ENCODE measurements around the gene RGS6.

RGS6 gene

GRCh38 chr14:72512281-72512680 lies 580.1 kb downstream of the RGS6 start:
- DNase-seq = no peak

GRCh38 chr14:72512925-72513324 lies 580.7 kb downstream of the RGS6 start:
- no peak for DNase-seq

GRCh38 chr14:72513346-72513745 lies 581.1 kb downstream of the RGS6 start:
- no peak for DNase-seq

GRCh38 chr14:72513965-72514659 lies 581.9 kb downstream of the RGS6 start:
- DNase-seq = peak; percentile 57

- no peak for DNase-seq
These were observed 582.4 kb downstream of the RGS6 start for GRCh38 chr14:72514660-72515025.

- peak; percentile 28 for DNase-seq
These were observed 583.8 kb downstream of the RGS6 start for GRCh38 chr14:72515779-72516770.

GRCh38 chr14:72516936-72517700 lies 584.9 kb downstream of the RGS6 start:
- DNase-seq = peak; percentile 86

- no peak for DNase-seq
These were observed 585.5 kb downstream of the RGS6 start for GRCh38 chr14:72517736-72518135.

- DNase-seq = no peak
These were observed 586.7 kb downstream of the RGS6 start for GRCh38 chr14:72518809-72519377.

- no peak for DNase-seq
These were observed 587.3 kb downstream of the RGS6 start for GRCh38 chr14:72519543-72519942.

- DNase-seq = no peak
These were observed 588.8 kb downstream of the RGS6 start for GRCh38 chr14:72521045-72521444.

- no peak for DNase-seq
These were observed 589.9 kb downstream of the RGS6 start for GRCh38 chr14:72521968-72522741.

- no peak for DNase-seq
These were observed 590.6 kb downstream of the RGS6 start for GRCh38 chr14:72522847-72523246.

- DNase-seq = peak; percentile 56
These were observed 591.4 kb downstream of the RGS6 start for GRCh38 chr14:72523424-72524294.

GRCh38 chr14:72524295-72524629 lies 592.0 kb downstream of the RGS6 start:
- DNase-seq = no peak

GRCh38 chr14:72525087-72525915 lies 593.1 kb downstream of the RGS6 start:
- DNase-seq = peak; percentile 63

- no peak for DNase-seq
These were observed 595.4 kb downstream of the RGS6 start for GRCh38 chr14:72527591-72527990.

- peak; percentile 43 for DNase-seq
These were observed 596.0 kb downstream of the RGS6 start for GRCh38 chr14:72528059-72528862.

- no peak for DNase-seq
These were observed 596.6 kb downstream of the RGS6 start for GRCh38 chr14:72528863-72529175.

Data from fibroblast of skin of abdomen (primary cell).